Stimulated activated CD8-positive, alpha-beta memory T cell treated with anti-CD3 and anti-CD28 coated beads, Interleukin-4, amount 100 ng/mL, for 1 hour (primary cell): ENCODE data around the gene EVL.

ENCODE experiments used
- DNase-seq, 2 donors: peaks; one replicate each; pipeline ENCODE4 v3.0.0-alpha.2; 2020; ENCODE audit warnings: low read depth in 2 of 2, low spot score in 1 of 2

Gene EVL

GRCh38 chr14:100082723-100083122, 17.5 kb downstream of the EVL start:
- no peak for DNase-seq

- DNase-seq = no peak
Observed at GRCh38 chr14:100083706-100084105, 18.5 kb downstream of the EVL start.

GRCh38 chr14:100084591-100084990, 19.4 kb downstream of the EVL start:
- DNase-seq = no peak

- DNase-seq = no peak
Observed at GRCh38 chr14:100085462-100085861, 20.2 kb downstream of the EVL start.

GRCh38 chr14:100086361-100086760, 21.1 kb downstream of the EVL start:
- no peak for DNase-seq

- DNase-seq = no peak
Observed at GRCh38 chr14:100088226-100088625, 23.0 kb downstream of the EVL start.

DNA sequence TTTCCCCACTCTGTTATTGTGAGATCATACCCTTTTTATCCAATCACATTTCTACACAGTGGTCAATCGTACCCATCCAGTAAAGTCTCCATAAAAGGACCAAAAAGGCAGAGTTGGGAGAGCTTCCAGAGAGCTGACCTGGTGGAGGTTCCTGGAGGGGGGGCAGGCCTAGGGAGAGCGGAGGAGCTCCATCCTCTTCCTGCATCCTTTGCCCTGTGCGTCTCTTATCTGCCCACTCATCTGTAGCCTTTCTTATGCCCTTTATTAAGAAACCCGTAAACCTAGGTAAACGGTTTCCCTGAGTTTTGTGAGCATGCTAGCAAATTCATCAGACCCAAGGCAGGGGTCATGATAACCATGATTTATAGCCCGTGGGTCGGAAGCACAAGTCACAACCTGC, 26.2 kb downstream of the EVL start:
- DNase-seq = no peak

DNA sequence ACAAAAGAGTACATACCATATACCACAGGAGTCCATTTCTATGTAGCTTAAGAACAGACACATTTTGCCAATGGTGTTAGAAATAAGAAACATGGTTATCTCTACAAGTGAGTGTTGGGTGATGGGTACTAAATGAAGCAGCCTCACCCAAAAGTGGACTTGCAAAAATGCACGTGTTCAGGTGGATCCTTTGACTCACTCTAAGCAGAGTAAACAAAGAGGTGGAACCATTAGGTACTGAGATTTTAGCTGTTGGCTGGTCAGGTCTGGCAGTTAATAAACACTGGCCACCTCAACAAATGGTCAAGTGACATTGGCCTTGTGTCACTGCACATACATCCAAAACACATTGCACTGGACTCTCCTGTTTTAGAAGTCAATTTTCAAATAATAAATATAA, 27.6 kb downstream of the EVL start:
- DNase-seq = no peak

DNA sequence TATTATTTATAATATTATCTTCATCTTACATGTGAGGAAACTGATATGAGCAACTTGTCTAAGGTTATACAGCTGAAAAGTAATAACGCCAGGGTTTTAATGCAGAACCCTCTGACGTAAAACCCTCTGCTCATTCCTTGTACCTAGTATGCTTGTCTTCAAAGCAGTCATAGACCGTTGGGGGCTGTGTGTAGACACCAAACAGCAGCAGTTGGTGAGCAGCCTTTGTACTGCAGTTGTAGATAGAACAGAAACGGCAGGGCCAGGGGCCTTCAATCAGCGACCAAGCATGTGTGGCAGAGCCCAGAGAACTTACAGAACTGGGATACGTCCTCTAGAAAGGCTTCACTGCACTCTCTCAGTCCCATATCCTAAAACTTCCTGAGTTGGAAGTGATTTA, 28.1 kb downstream of the EVL start:
- DNase-seq = no peak

GRCh38 chr14:100096656-100097055, 31.4 kb downstream of the EVL start:
- DNase-seq = no peak

- DNase-seq = no peak
Observed at GRCh38 chr14:100098171-100098570, 32.9 kb downstream of the EVL start.

GRCh38 chr14:100100032-100100703, 34.9 kb downstream of the EVL start:
- no peak for DNase-seq

DNA sequence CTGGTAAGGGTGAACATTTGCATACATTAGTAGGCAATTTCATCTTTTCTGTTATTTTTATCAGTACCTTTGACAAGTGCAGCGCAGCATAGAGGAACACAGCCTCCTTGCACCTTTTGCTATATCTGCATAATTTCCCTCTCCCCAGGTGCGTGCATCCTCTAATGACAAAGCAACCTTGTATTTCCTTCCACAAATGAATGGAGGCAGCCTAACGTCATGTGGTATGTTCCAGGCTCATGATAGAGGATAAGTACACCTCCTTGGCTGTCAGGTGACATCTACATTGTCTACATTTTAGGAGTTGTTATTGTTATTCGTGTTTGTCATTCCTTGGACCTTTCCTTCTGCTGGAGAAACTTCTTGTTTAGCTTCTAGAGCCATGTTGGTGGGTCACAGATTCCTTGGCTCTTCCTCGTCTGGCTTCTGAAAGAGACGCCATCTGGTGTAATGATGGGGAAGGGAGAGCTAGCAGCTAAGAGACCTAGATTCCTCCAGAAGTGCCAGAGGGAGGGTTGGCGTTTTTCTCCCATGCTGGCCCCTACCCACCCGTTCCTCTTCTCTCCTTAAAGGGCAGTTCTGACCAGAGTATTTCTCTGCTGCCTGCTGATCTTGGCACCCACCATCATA, 37.0 kb downstream of the EVL start:
- DNase-seq = no peak

GRCh38 chr14:100103250-100104005, 38.2 kb downstream of the EVL start:
- no peak for DNase-seq

DNA sequence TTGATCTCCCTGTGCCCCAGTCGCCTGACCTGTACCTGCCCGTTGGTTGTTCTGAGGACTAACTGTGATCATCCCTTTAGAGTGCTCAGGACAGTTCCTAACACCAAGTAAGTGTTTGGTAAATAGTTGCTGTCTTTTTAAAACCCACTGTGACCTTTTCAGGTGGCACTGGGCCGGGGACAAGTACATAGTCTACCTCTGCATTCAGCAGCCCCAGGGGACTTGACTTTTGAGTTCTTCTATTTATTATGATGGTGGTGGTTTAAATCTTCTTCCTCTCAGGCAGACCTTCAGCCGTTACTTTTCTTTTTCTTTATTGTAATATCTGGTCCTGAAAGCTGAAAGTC, 38.8 kb downstream of the EVL start:
- no peak for DNase-seq

DNA sequence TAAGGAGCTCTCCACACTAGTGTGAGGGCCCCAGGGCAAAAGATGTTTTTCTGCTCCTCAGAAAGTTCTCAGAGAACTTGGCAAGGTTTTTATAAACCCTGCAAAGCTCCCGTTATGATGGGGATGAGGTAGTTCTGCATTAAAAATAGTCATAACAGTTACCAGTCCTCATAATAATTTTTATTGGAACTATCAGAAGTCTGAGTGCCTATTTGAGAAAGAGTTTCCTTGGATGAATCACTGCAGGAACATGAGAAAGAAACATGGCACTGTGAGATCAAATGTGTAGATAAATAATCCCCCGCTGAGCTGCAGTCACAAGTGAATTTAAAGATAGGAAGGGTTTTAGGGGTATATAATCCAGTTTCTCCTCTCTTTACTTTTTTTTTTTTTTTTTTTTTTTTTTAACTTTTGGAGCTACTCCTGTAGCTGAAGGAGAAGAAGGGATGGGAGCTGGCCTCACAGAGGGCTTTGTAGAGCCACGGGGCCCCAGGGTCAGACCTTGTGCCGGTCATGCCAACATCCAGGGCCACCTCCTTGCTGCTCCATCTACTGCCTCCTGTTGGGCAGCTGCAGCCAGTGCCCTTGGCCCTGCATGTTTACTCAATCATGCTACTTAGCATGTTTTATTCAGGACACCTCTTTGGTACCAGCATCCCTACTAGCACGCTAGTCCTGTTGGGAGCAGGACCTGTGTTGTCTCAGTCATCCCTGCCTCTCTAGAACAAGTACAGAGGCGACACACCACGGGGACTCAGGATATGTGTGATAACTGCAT, 39.5 kb downstream of the EVL start:
- no peak for DNase-seq

GRCh38 chr14:100105357-100106169, 40.3 kb downstream of the EVL start:
- DNase-seq = no peak

- no peak for DNase-seq
Observed at GRCh38 chr14:100106250-100107112, 41.3 kb downstream of the EVL start.

DNA sequence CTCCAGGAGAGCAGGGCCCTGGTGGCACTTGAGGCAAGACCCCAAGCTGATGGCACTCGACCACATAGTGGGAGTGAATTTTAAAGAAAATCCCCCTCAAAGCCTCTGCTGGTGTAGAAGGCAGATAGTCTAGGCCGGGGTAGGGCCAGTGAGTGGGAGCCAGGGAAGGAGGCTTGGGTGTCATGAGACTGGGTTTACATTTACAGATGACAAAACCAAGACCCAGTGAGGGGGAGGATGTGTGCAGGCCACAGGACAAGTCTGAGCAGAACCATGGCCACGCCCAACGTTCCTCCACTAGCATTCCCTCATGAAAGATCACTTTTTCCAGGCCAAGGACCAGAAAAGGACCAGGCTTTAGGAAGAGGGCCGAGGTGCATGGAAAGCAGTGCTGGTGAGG, 42.0 kb downstream of the EVL start:
- no peak for DNase-seq
